ENCODE measurements around the gene DLG2. TPM values are rescaled to one million over a fixed set of nuclear protein-coding genes. Genes with fewer than 3 reads are reported as not detected.

DLG2 gene
- total and polyA plus RNA-seq, 2 of the 8 experiments (the other 6 are each of a cell fraction or from before 2014, with no cell fraction given) = 1.7 to 14.3 TPM

GRCh38 chr11:85569525-85569924, 57.6 kb downstream of the DLG2 start:
- H3K9me3 ChIP-seq (ENCODE audit: insufficient read depth in 2 of 2, low read depth in 1 of 2, low read length in 1 of 2) = peaks cover 3 to 4% of the 10 kb centered on the region in 2 experiments; a peak in 2 of 4 replicates
- H3K27ac ChIP-seq (ENCODE audit: low read depth, low read length) = no peak overlapping the region
- no peak overlapping the region for H3K4me2 ChIP-seq (ENCODE audit: insufficient read depth in 1 of 2, low read depth in 2 of 2, low read length in 2 of 2)
- H2BK12ac ChIP-seq (ENCODE audit: low read depth, low read length) = no peak overlapping the region
- ChIA-PET CTCF (ENCODE audit: partially characterized antibody) (no interaction called here), POLR2A (ENCODE audit: partially characterized antibody) (no interaction called here)
- H3K27me3 ChIP-seq (replicated peaks in 1 of 4; ENCODE audit: control insufficient read depth in 3 of 4, extremely low read depth in 1 of 4, insufficient read depth in 3 of 4, low read length in 3 of 4) = no peaks in the 10 kb centered on the region
- no peak overlapping the region for H2BK15ac ChIP-seq (ENCODE audit: low read length)
- H3K4me1 ChIP-seq (replicated peaks in 1 of 4; ENCODE audit: control insufficient read depth in 3 of 4, insufficient read depth in 4 of 4, low read length in 3 of 4) = no peaks in the 10 kb centered on the region; a peak in 1 of 7 replicates
- no peak overlapping the region for H2BK5ac ChIP-seq (ENCODE audit: low read depth, low read length)
- H3K56ac ChIP-seq (replicated peaks; ENCODE audit: insufficient read length, low read depth, low read length) = no peak overlapping the region
- H2BK120ac ChIP-seq (replicated peaks; ENCODE audit: low read depth, low read length) = no peak overlapping the region
- H3K14ac ChIP-seq (ENCODE audit: insufficient read length) = no peak overlapping the region
- no peak overlapping the region for H4K5ac ChIP-seq (ENCODE audit: insufficient read length, low read depth, low read length)
- no peak overlapping the region for H2BK20ac ChIP-seq (ENCODE audit: low read length)
- no peak overlapping the region for H2AK5ac ChIP-seq (ENCODE audit: low read depth, low read length)
- H4K91ac ChIP-seq (replicated peaks; ENCODE audit: insufficient read length, low read length) = no peak overlapping the region
- no peaks in the 10 kb centered on the region for H3K79me2 ChIP-seq (ENCODE audit: control insufficient read depth in 1 of 2, insufficient read depth in 2 of 2, low read length in 2 of 2)
- no peak overlapping the region for H3K18ac ChIP-seq (ENCODE audit: extremely low read depth, low read length)
- 91% methylated on average over 4 of the region's 4 CpGs; no CpG with 5 or more reads in 1 of the 2 experiments for WGBS, 2 experiments (ENCODE audit: extremely low coverage in 1 of 2, insufficient coverage in 1 of 2, insufficient read length in 1 of 2, insufficient replicate concordance in 2 of 2, low coverage in 1 of 2, low lambda C conversion rate in 2 of 2, missing lambda C conversion rate in 1 of 2)
- no peak overlapping the region for H2AFZ ChIP-seq (ENCODE audit: low read length)
- H3K23ac ChIP-seq (ENCODE audit: insufficient read length) = no peak overlapping the region
- DNase-seq (ENCODE audit: low read depth in 1 of 2, low spot score in 2 of 2) (no peak), FAIRE-seq (no peak)
- H4K8ac ChIP-seq (ENCODE audit: extremely low read depth, insufficient read depth, low read length) = no peak overlapping the region
- H4K20me1 ChIP-seq (replicated peaks in 1 of 2; ENCODE audit: control insufficient read depth in 1 of 2, insufficient read depth in 2 of 2, low read length in 2 of 2) = no peaks in the 10 kb centered on the region
- H3K79me1 ChIP-seq (ENCODE audit: low read depth, low read length) = no peaks in the 10 kb centered on the region
- no peaks in the 10 kb centered on the region for H3K23me2 ChIP-seq (ENCODE audit: low read depth, low read length)
- no peak overlapping the region for H3K4ac ChIP-seq (replicated peaks; ENCODE audit: insufficient read length, low read depth, low read length)
- H3K9ac ChIP-seq (replicated peaks in 1 of 4; ENCODE audit: extremely low read depth in 1 of 4, low read depth in 3 of 4, low read length in 3 of 4) = no peak overlapping the region
- no peak overlapping the region for H3K4me3 ChIP-seq (ENCODE audit: extremely low read depth in 1 of 4, insufficient read depth in 2 of 4, low read depth in 3 of 4, low read length in 4 of 4)
- no peaks in the 10 kb centered on the region; a peak in 1 of 8 replicates for H3K36me3 ChIP-seq (ENCODE audit: control insufficient read depth in 2 of 4, insufficient read depth in 4 of 4, low read length in 3 of 4)
- TF ChIP-seq SP2 (IDR thresholded peaks at IDR 0.05; ENCODE audit: low read length) (no peak), KDM5A (IDR thresholded peaks at IDR 0.05; ENCODE audit: low read length) (no peak), JUN (IDR thresholded peaks at IDR 0.05; ENCODE audit: low read depth, low read length) (no peak), GABPA (IDR thresholded peaks at IDR 0.05; ENCODE audit: borderline replicate concordance, insufficient read depth, low read length) (no peak), KDM4A (IDR thresholded peaks at IDR 0.05; ENCODE audit: low read depth, low read length, severe bottlenecking) (no peak), HDAC6 (IDR thresholded peaks at IDR 0.05; ENCODE audit: low read depth, low read length) (no peak), EP300 (IDR thresholded peaks at IDR 0.05; ENCODE audit: borderline replicate concordance in 1 of 2, low read depth in 2 of 2, low read length in 2 of 2) (no peak), CREB1 (IDR thresholded peaks at IDR 0.05) (no peak), CEBPB (IDR thresholded peaks at IDR 0.05; ENCODE audit: low read depth, low read length) (no peak), JUND (IDR thresholded peaks at IDR 0.05; ENCODE audit: low read length) (no peak), CTBP2 (IDR thresholded peaks at IDR 0.05; ENCODE audit: borderline replicate concordance, insufficient read depth, insufficient read length, low read length) (no peak), HDAC2 (IDR thresholded peaks at IDR 0.05; ENCODE audit: borderline replicate concordance in 1 of 2, low read depth in 2 of 2, low read length in 2 of 2) (no peak), SRF (IDR thresholded peaks at IDR 0.05; ENCODE audit: low read depth, low read length) (no peak)
